Calu3 (cell line): ENCODE data around the gene CIROP. TPM values are rescaled to one million over a fixed set of nuclear protein-coding genes. Genes with fewer than 3 reads are reported as not detected.

Experiments used
- BruUV-seq: library from RNA; stranded (reverse); fragments of 400-500 nt; replicated peaks from 2 replicates; lab custom pipeline; 2021; lab: Mats Ljungman, UMichigan
- CTCF ChIA-PET: fragments of 300-600 bp; sonication (Branson Sonifier 250); formaldehyde crosslinking; loops from one replicate; lab custom pipeline; 2022; ENCODE audit warnings: antibody characterized with exemption; lab: Charles Lee
- DNase-seq: peaks from one replicate; pipeline ENCODE4 v3.0.0; 2022
- H3K27ac Mint-ChIP-seq: one replicate; pipeline ENCODE4 v1.8.0; 2022; ENCODE audit warnings: mixed read lengths; ENCODE audit not compliant: unreplicated experiment
- H3K27me3 Mint-ChIP-seq: one replicate; pipeline ENCODE4 v1.8.0; 2022; ENCODE audit warnings: mixed read lengths; ENCODE audit not compliant: unreplicated experiment
- H3K36me3 Mint-ChIP-seq: one replicate; pipeline ENCODE4 v1.8.0; 2022; ENCODE audit warnings: mild to moderate bottlenecking, moderate library complexity, mixed read lengths; ENCODE audit not compliant: insufficient read depth, unreplicated experiment
- H3K4me1 Mint-ChIP-seq: one replicate; pipeline ENCODE4 v1.8.0; 2022; ENCODE audit warnings: mild to moderate bottlenecking, low read depth, mixed read lengths; ENCODE audit not compliant: unreplicated experiment
- H3K4me3 Mint-ChIP-seq: one replicate; pipeline ENCODE4 v1.8.0; 2022; ENCODE audit warnings: mild to moderate bottlenecking, low read depth, moderate library complexity, mixed read lengths; ENCODE audit not compliant: unreplicated experiment
- H3K9me3 Mint-ChIP-seq: one replicate; pipeline ENCODE4 v1.8.0; 2022; ENCODE audit warnings: low read depth, mixed read lengths; ENCODE audit not compliant: unreplicated experiment
- CTCF ChIP-seq: fragments of 200-600 bp; IDR thresholded peaks from one replicate; pipeline ENCODE4 v1.8.0; 2022; ENCODE audit warnings: antibody characterized with exemption; ENCODE audit not compliant: unreplicated experiment
- intact Hi-C: fragments of 100-400 bp; cut with micrococcal nuclease; formaldehyde crosslinking; loops from one replicate; pipeline ENCODE4 v1.10.0; 2022; ENCODE audit not compliant: unreplicated experiment
- total RNA-seq: library from RNA; stranded (reverse); gene quantifications from 2 replicates; pipeline ENCODE4 v1.2.3, GENCODE V29; 2022

CIROP gene
- total RNA-seq, 1 experiment from 2014 or later = not detected

- CTCF ChIA-PET = no interaction called here
- DNase-seq = no peak
- Mint-ChIP-seq H3K4me1 (peaks cover 20% of the 10 kb centered on the region), H3K27me3 (no peaks in the 10 kb centered on the region), H3K4me3 (no peak overlapping the region), H3K27ac (no peak overlapping the region), H3K36me3 (peaks cover 22% of the 10 kb centered on the region), H3K9me3 (no peaks in the 10 kb centered on the region)
- intact Hi-C loops = no loop called here
- no peak for TF ChIP-seq CTCF
- BruUV-seq = no TSS peak
Measured at GRCh38 chr14:23053426-23053825, 51.4 kb downstream of the CIROP start.

- Mint-ChIP-seq H3K27ac (no peak overlapping the region), H3K4me1 (peaks cover 14% of the 10 kb centered on the region), H3K36me3 (peaks cover 15% of the 10 kb centered on the region), H3K4me3 (no peak overlapping the region), H3K27me3 (no peaks in the 10 kb centered on the region), H3K9me3 (no peaks in the 10 kb centered on the region)
- no peak for DNase-seq
- intact Hi-C loops = no loop called here
- BruUV-seq = no TSS peak
- no peak for TF ChIP-seq CTCF
- CTCF ChIA-PET = no interaction called here
Measured at GRCh38 chr14:23052671-23053070, 52.1 kb downstream of the CIROP start.

- no peak for DNase-seq
- Mint-ChIP-seq H3K27me3 (no peaks in the 10 kb centered on the region), H3K27ac (no peak overlapping the region), H3K9me3 (no peaks in the 10 kb centered on the region), H3K36me3 (peaks cover 13% of the 10 kb centered on the region), H3K4me1 (peaks cover 14% of the 10 kb centered on the region), H3K4me3 (no peak overlapping the region)
- BruUV-seq = no TSS peak
- no peak for TF ChIP-seq CTCF
- CTCF ChIA-PET = no interaction called here
- intact Hi-C loops = no loop called here
Measured at GRCh38 chr14:23052182-23052623, 52.6 kb downstream of the CIROP start.

DNA sequence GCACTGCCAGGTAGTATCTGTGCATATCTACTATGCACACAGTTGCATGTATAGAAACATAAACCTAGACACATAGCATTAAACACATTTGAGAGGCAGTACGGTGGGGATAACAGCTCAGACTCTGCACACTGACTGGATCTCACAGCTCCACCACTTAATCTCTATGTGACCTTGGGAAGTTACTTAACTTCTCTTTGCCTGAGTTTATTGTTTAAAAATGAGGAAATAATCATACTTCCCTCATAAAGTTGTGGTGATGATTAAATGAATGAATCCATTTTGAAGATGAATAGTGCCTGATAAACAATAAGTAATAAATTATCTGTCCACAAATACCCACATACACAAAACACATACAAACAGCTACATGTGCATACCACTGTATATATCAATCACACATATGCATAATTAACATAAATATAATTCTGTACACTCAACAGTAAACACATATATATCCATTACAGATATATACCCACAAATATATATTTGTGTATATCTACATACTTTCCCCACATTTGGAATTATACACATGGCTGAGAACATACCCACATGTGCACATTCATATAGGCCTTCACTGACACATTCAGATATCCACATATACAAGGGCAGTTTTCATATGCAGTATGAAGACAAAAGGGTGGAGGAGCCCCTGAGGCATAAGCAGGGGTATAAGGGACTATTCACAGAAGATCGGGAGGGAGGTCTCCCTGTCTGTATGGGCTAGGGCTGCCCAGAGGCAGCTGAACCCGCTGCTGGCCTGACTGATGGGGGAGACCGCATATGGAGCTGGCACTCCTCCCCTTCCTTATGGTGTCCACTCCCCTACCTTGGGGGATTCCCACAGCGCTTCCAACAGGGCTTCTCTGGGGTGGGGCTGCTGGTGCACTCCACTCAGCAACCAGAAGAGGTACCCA lies 53.4 kb downstream of the CIROP start:
- DNase-seq = no peak
- Mint-ChIP-seq H3K4me1 (peaks cover 9% of the 10 kb centered on the region), H3K9me3 (no peaks in the 10 kb centered on the region), H3K36me3 (peaks cover 5% of the 10 kb centered on the region), H3K27ac (no peak overlapping the region), H3K4me3 (no peak overlapping the region), H3K27me3 (no peaks in the 10 kb centered on the region)
- intact Hi-C loops = no loop called here
- no TSS peak for BruUV-seq
- CTCF ChIA-PET = interaction anchor here (0.6 kb wide), 1 partner anchor 11 kb away, joined by 8 read pairs; no protein-coding TSS in a partner anchor
- TF ChIP-seq CTCF = no peak

Other genes starting within 250 kb of the CIROP start
- gene LRP10, start 233.2 kb downstream of the CIROP start, total RNA-seq = 112 and 121 TPM in 2 replicates
- 0.85 and 1.0 TPM in 2 replicates for gene REM2, start 221.8 kb downstream of the CIROP start, total RNA-seq
- 65.3 and 70.9 TPM in 2 replicates for gene RBM23, start 185.8 kb downstream of the CIROP start, total RNA-seq
- 101 and 113 TPM in 2 replicates for gene PRMT5, start 175.6 kb downstream of the CIROP start, total RNA-seq
- 30.4 and 32.1 TPM in 2 replicates for gene HAUS4, start 147.9 kb downstream of the CIROP start, total RNA-seq
- 20.2 and 32.7 TPM in 2 replicates for gene AJUBA, start 122.4 kb downstream of the CIROP start, total RNA-seq
- gene C14orf93, start 94.8 kb downstream of the CIROP start, total RNA-seq = 9.6 and 10.6 TPM in 2 replicates
- gene PSMB5, start 70.1 kb downstream of the CIROP start, total RNA-seq = 121 and 138 TPM in 2 replicates
- gene PSMB11, start 62.8 kb downstream of the CIROP start, total RNA-seq = not detected in 2 replicates
- gene CDH24, start 47.5 kb downstream of the CIROP start, total RNA-seq = 5.0 and 5.7 TPM in 2 replicates
- 181 and 191 TPM in 2 replicates for gene ACIN1, start 9.9 kb downstream of the CIROP start, total RNA-seq
- gene C14orf119, start 9.5 kb downstream of the CIROP start, total RNA-seq = 47.0 and 47.3 TPM in 2 replicates
- gene CEBPE, start 14.3 kb upstream of the CIROP start, total RNA-seq = not detected in 2 replicates
- 0.29 TPM in 1 of 2 replicates, not detected in the other for gene SLC7A8, start 78.7 kb upstream of the CIROP start, total RNA-seq
- gene RNF212B, start 132.9 kb upstream of the CIROP start, total RNA-seq = not detected in 2 replicates
- 19.3 and 22.6 TPM in 2 replicates for gene HOMEZ, start 181.1 kb upstream of the CIROP start, total RNA-seq
- 12.8 and 16.2 TPM in 2 replicates for gene PPP1R3E, start 197.9 kb upstream of the CIROP start, total RNA-seq
- 19.0 and 21.3 TPM in 2 replicates for gene BCL2L2, start 201.8 kb upstream of the CIROP start, total RNA-seq
- gene PABPN1, start 216.5 kb upstream of the CIROP start, total RNA-seq = 173 and 181 TPM in 2 replicates
- gene SLC22A17, start 247.9 kb upstream of the CIROP start, total RNA-seq = 0.39 and 0.61 TPM in 2 replicates